ENCODE results near the gene SUOX. TPM values are rescaled to one million over a fixed set of nuclear protein-coding genes. Genes with fewer than 3 reads are reported as not detected.

SUOX gene
- total and polyA plus RNA-seq, 8 donors: 8.4 to 67.7 (median 10.9) TPM

DNA sequence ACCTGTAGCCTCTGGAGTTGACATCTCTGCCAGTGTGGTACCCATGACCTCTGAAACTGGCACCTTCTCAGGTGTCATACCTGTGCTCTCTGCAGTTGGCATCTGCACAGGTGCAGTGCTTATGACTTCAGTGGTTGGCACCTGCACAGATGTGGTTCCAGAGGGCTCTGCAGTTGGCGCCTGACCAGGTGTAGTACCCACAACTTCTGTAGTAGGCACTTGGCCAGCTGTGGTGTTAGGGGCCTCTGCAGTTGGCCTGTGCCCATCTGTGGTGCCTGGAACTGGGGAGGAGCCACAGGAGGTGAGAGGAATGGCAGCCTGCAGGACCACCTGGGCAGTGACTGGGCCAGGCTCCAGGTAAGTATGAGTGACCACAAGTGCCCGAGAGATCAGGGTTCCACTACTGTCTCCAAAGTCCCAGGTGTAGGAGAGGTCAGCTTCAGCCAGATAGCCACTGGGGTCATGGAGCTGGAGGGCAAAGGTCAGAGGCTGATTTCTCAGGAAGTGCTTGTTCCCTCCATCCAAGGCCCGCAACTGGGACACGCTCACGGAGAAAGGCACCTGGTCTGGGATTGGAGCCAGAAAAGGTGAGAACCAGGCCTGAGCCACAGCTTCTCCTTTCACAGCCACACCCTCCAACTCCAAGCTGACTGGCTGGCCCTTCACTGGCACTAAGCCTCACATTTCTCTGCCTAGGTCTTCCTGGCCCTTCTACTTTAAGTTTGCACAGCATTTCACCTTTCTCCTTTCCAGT, 39.8 kb upstream of the SUOX start:
- peak overlapping the region in 2 of 5 donors; percentile 25 to 29 for H3K27ac ChIP-seq
- no peaks in the 10 kb centered on the region for H3K9me3 ChIP-seq
- intact Hi-C loops (cut with DNase I; ENCODE audit: low total_unique reads): no loop called here

GRCh38 chr12:55963760-55964159, 33.3 kb upstream of the SUOX start:
- Histone ChIP-seq H3K4me3 (no peak overlapping the region), H3K36me3 (no peaks in the 10 kb centered on the region), H3K4me1 (peaks cover 14 to 26% (median 18%) of the 10 kb centered on the region in 4 donors), H3K9me3 (no peaks in the 10 kb centered on the region), H3K27me3 (no peaks in the 10 kb centered on the region), H3K27ac (no peak overlapping the region)
- no peak for DNase-seq
- TF ChIP-seq CTCF (IDR thresholded peaks at IDR 0.05): no peak
- TF ChIP-seq POLR2AphosphoS5 (IDR thresholded peaks at IDR 0.05): no peak
- TF ChIP-seq POLR2A (IDR thresholded peaks at IDR 0.05): no peak
- 73 to 91% (median 88%) methylated on average over 2 of the region's 2 CpGs for WGBS, 5 donors
- intact Hi-C loops (cut with DNase I; ENCODE audit: low total_unique reads): no loop called here

More for the DNA sequence above, 39.8 kb upstream of the SUOX start:
- WGBS, 5 donors: 40 to 63% (median 55%) methylated on average over 3 to 5 of the region's 5 CpGs
- no peak overlapping the region for H3K4me3 ChIP-seq
- TF ChIP-seq POLR2A (IDR thresholded peaks at IDR 0.05): no peak
- peak in 1 of 3 donors; percentile 34 for TF ChIP-seq POLR2AphosphoS5 (IDR thresholded peaks at IDR 0.05)
- H3K4me1 ChIP-seq: peaks cover 0 to 23% (median 6%) of the 10 kb centered on the region in 4 donors
- DNase-seq: peak; percentile 72 to 79
- peaks cover 3 to 28% (median 25%) of the 10 kb centered on the region in 4 donors for H3K36me3 ChIP-seq
- H3K27me3 ChIP-seq: no peaks in the 10 kb centered on the region

DNA sequence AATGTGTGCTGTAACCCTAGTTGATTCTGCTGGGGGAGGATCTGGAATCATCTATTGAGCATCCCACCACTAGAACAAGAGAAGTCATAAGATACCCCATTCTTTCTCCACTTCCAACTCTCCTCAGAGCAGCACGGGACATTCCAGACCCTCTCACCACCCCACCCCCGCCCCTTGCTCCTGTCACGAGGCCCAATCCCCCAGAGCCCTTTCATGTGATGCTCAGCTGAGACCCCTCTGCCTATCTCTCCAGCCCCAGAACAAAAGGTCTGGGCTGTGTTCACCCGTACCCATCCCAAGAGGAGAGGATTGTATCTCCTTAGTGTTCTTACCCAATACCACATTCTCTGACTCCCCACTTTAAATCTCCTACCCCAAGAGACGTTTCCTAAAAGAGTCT, 31.8 kb upstream of the SUOX start:
- intact Hi-C loops (cut with DNase I; ENCODE audit: low total_unique reads): no loop called here
- Histone ChIP-seq H3K9me3 (no peaks in the 10 kb centered on the region), H3K4me1 (peaks cover 14 to 27% (median 18%) of the 10 kb centered on the region in 4 donors), H3K27me3 (no peaks in the 10 kb centered on the region), H3K4me3 (no peak overlapping the region), H3K36me3 (peaks cover 0 to 6% (median under 1%) of the 10 kb centered on the region in 4 donors), H3K27ac (peak overlapping the region in 1 of 5 donors; percentile 91)
- 80 to 87% (median 83%) methylated on average over 5 of the region's 5 CpGs for WGBS, 5 donors
- DNase-seq: no peak
- no peak for TF ChIP-seq POLR2A (IDR thresholded peaks at IDR 0.05)
- TF ChIP-seq POLR2AphosphoS5 (IDR thresholded peaks at IDR 0.05): no peak
- no peak for TF ChIP-seq CTCF (IDR thresholded peaks at IDR 0.05)
- TF ChIP-seq EP300 (IDR thresholded peaks at IDR 0.05): no peak

DNA sequence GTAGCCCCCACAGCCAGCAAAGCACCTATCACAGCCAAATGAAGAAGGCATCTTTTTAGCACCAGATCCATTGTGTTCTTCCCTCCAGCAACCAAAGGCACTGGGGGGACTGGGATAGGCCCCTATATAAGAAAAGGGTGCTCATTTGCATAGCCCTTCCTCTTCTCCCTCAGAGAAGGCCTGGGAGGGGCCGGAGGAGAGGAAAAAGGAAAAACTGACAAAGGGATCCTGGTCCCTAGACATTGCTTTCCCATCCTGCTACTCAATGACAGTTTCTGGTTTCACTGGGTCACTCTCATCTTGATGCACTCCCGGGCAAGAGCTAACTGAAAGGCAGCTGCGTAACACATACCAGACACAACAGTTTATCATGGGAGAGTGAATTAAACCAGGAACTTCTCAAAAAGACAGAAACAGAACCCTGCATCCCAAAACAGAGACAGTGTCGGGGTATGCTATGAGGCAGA, 31.1 kb upstream of the SUOX start, which contains the start of gene PMEL:
TSS of gene PMEL (minus strand) at position 102 of the 467 bp plus-strand sequence. CDS start at position 71, 31 bp downstream.
- Histone ChIP-seq H3K36me3 (peaks cover 0 to 11% (median 8%) of the 10 kb centered on the region in 4 donors), H3K9me3 (no peaks in the 10 kb centered on the region), H3K27ac (peak within 1 kb of the TSS; percentile 76 to 91 (median 88)), H3K4me3 (peak within 1 kb of the TSS; percentile 66 to 74 (median 74)), H3K27me3 (no peaks in the 10 kb centered on the region), H3K4me1 (peaks cover 14 to 27% (median 18%) of the 10 kb centered on the region in 4 donors)
- DNase-seq: no peak
- TF ChIP-seq EP300 (IDR thresholded peaks at IDR 0.05) (no peak), POLR2AphosphoS5 (IDR thresholded peaks at IDR 0.05) (no peak), CTCF (IDR thresholded peaks at IDR 0.05) (no peak), POLR2A (IDR thresholded peaks at IDR 0.05) (no peak)
- WGBS, 5 donors: 6 to 11% (median 10%) methylated on average over 4 of the region's 4 CpGs
- intact Hi-C loops (cut with DNase I; ENCODE audit: low total_unique reads): no loop called here

Data from stomach (tissue), 9 donors.